Measurements from ENCODE around the gene HK1. TPM values are rescaled to one million over a fixed set of nuclear protein-coding genes. Genes with fewer than 3 reads are reported as not detected.

The HK1 gene
- total RNA-seq, 2 donors from 2014 or later = 38.0 to 78.8 TPM

GRCh38 chr10:69415049-69415448 lies 136.8 kb downstream of the HK1 start:
- no peak for DNase-seq
- Histone ChIP-seq H3K27me3 (ENCODE audit: control insufficient read depth, insufficient read depth, low read length, poor library complexity, severe bottlenecking) (no peaks in the 10 kb centered on the region), H3K4me3 (ENCODE audit: low read length) (no peak overlapping the region), H3K9ac (ENCODE audit: extremely low read depth, low read length, poor library complexity, severe bottlenecking) (no peak overlapping the region), H3K36me3 (ENCODE audit: control insufficient read depth, insufficient read depth, low read length) (no peaks in the 10 kb centered on the region), H3K27ac (ENCODE audit: low read depth, low read length) (no peak overlapping the region), H3K4me1 (ENCODE audit: control insufficient read depth, insufficient read depth, low read length) (no peaks in the 10 kb centered on the region), H3K9me3 (ENCODE audit: control insufficient read depth, low read length) (no peaks in the 10 kb centered on the region)
- TF ChIP-seq CTCF (conservative IDR thresholded peaks at IDR 0.05) = no peak
- Mint-ChIP-seq H3K9me3 (no peaks in the 10 kb centered on the region), H3K4me1 (peaks cover 9% of the 10 kb centered on the region), H3K36me3 (ENCODE audit: low read depth) (no peaks in the 10 kb centered on the region), H3K27me3 (ENCODE audit: insufficient read depth) (peaks cover 7% of the 10 kb centered on the region), H3K27ac (no peak overlapping the region), H3K4me3 (no peak overlapping the region)
- 83 to 88% methylated on average over 10 to 13 of the region's 13 CpGs for WGBS, 2 experiments (ENCODE audit: insufficient coverage in 1 of 2, insufficient read length in 1 of 2)

- Mint-ChIP-seq H3K27me3 (ENCODE audit: insufficient read depth) (peaks cover 4% of the 10 kb centered on the region), H3K4me1 (peaks cover 9% of the 10 kb centered on the region), H3K4me3 (no peak overlapping the region), H3K36me3 (ENCODE audit: low read depth) (no peaks in the 10 kb centered on the region), H3K27ac (no peak overlapping the region), H3K9me3 (no peaks in the 10 kb centered on the region)
- no peaks in the 10 kb centered on the region for H3K9me3 ChIP-seq (ENCODE audit: control insufficient read depth, low read length)
- no peaks in the 10 kb centered on the region for H3K4me1 ChIP-seq (ENCODE audit: control insufficient read depth, insufficient read depth, low read length)
- no peak overlapping the region for H3K27ac ChIP-seq (ENCODE audit: low read depth, low read length)
- DNase-seq = no peak
- no peaks in the 10 kb centered on the region for H3K27me3 ChIP-seq (ENCODE audit: control insufficient read depth, insufficient read depth, low read length, poor library complexity, severe bottlenecking)
- no peak overlapping the region for H3K9ac ChIP-seq (ENCODE audit: extremely low read depth, low read length, poor library complexity, severe bottlenecking)
- WGBS, 2 experiments (ENCODE audit: insufficient coverage in 1 of 2, insufficient read length in 1 of 2) = 91 to 96% methylated on average over 10 of the region's 10 CpGs
- TF ChIP-seq CTCF (conservative IDR thresholded peaks at IDR 0.05) = no peak
- no peaks in the 10 kb centered on the region for H3K36me3 ChIP-seq (ENCODE audit: control insufficient read depth, insufficient read depth, low read length)
- no peak overlapping the region for H3K4me3 ChIP-seq (ENCODE audit: low read length)
Measured at GRCh38 chr10:69415951-69416350, 137.7 kb downstream of the HK1 start.

- H3K4me1 Mint-ChIP-seq = peaks cover 9% of the 10 kb centered on the region
- no peaks in the 10 kb centered on the region for H3K36me3 ChIP-seq (ENCODE audit: control insufficient read depth, insufficient read depth, low read length)
- H3K9me3 Mint-ChIP-seq = no peaks in the 10 kb centered on the region
- H3K27me3 Mint-ChIP-seq (ENCODE audit: insufficient read depth) = peaks cover 4% of the 10 kb centered on the region
- H3K27me3 ChIP-seq (ENCODE audit: control insufficient read depth, insufficient read depth, low read length, poor library complexity, severe bottlenecking) = no peaks in the 10 kb centered on the region
- H3K36me3 Mint-ChIP-seq (ENCODE audit: low read depth) = no peaks in the 10 kb centered on the region
- no peak for TF ChIP-seq CTCF (conservative IDR thresholded peaks at IDR 0.05)
- 90 to 97% methylated on average over 6 to 10 of the region's 10 CpGs for WGBS, 2 experiments (ENCODE audit: insufficient coverage in 1 of 2, insufficient read length in 1 of 2)
- H3K4me1 ChIP-seq (ENCODE audit: control insufficient read depth, insufficient read depth, low read length) = no peaks in the 10 kb centered on the region
- DNase-seq = no peak
- no peak within 1 kb of the TSS for H3K4me3 Mint-ChIP-seq
- peak within 1 kb of the TSS; percentile 33 for H3K27ac Mint-ChIP-seq
- H3K27ac ChIP-seq (ENCODE audit: low read depth, low read length) = no peak within 1 kb of the TSS
- no peak within 1 kb of the TSS for H3K4me3 ChIP-seq (ENCODE audit: low read length)
- H3K9ac ChIP-seq (ENCODE audit: extremely low read depth, low read length, poor library complexity, severe bottlenecking) = no peak within 1 kb of the TSS
- no peaks in the 10 kb centered on the region for H3K9me3 ChIP-seq (ENCODE audit: control insufficient read depth, low read length)
Measured at GRCh38 chr10:69416695-69417094, 138.4 kb downstream of the HK1 start, which contains the start of gene TACR2. Gene TACR2 (minus strand): TSS chr10:69416918. CDS start chr10:69416323, 595 bp downstream.
